Measurements from ENCODE around the gene FLACC1.
A peak's percentile ranks its signal among the peaks of the same experiment; 100 is the strongest.

The FLACC1 gene

DNA sequence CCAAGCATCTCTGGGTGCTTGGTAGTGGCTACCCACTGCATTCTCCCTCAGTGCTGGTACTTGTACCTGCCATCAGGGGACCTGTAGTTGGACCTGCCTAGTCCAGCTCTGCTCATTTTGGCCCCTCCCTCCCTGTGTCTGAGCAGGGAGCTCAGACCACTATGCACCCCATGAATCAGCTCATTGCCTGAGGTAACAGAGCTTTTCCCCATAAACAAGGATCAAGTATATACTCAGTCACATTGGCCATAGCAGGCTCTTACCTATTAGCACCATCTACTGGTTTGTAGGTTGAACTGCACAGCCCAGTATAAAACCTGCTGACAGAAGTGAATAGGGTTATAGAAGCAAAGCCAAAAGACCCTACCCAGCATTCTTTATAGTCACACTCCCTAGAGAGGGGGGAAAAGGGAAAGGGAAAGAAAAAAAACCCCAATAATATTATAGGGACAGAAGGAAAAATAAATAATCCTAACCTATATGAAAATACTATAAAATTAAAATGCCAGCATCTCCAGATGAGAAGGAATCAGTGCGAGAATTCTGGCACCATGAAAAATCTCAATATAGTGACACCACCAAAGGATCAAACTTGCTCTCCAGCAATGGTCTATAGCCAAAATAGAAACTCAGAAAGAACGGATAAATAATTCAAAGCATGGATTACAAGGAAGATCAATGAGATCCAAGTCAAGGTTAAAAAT, 6.9 kb upstream of the FLACC1 start:
- H3K4me3 ChIP-seq (ENCODE audit: low read length), result no peak overlapping the region
- no peak for DNase-seq (ENCODE audit: low read depth)
- TF ChIP-seq, protein P1, sequence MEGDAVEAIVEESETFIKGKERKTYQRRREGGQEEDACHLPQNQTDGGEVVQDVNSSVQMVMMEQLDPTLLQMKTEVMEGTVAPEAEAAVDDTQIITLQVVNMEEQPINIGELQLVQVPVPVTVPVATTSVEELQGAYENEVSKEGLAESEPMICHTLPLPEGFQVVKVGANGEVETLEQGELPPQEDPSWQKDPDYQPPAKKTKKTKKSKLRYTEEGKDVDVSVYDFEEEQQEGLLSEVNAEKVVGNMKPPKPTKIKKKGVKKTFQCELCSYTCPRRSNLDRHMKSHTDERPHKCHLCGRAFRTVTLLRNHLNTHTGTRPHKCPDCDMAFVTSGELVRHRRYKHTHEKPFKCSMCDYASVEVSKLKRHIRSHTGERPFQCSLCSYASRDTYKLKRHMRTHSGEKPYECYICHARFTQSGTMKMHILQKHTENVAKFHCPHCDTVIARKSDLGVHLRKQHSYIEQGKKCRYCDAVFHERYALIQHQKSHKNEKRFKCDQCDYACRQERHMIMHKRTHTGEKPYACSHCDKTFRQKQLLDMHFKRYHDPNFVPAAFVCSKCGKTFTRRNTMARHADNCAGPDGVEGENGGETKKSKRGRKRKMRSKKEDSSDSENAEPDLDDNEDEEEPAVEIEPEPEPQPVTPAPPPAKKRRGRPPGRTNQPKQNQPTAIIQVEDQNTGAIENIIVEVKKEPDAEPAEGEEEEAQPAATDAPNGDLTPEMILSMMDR (conservative IDR thresholded peaks at IDR 0.05; ENCODE audit: low read depth, low read length), result peak; percentile 85

DNA sequence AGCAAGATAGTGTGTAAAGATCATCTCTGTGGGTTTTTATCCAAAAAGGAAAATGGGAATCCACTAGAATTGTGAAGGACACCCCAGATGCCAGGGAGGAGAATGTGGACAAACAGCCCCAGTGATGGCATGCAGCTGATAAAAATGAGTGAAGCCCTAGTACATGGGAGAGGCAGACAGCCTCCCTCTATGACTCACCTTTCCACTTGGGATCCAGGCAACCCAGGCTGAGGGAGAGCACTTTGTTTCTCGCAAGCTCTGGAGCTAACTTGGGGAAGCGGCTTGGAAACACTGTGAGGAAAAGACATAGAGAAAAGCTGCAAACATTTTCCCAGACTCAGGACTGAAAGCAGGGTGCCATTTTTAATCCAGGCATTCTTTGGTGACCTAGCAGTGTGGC, 5.3 kb upstream of the FLACC1 start:
- DNase-seq (ENCODE audit: low read depth), result no peak

DNA sequence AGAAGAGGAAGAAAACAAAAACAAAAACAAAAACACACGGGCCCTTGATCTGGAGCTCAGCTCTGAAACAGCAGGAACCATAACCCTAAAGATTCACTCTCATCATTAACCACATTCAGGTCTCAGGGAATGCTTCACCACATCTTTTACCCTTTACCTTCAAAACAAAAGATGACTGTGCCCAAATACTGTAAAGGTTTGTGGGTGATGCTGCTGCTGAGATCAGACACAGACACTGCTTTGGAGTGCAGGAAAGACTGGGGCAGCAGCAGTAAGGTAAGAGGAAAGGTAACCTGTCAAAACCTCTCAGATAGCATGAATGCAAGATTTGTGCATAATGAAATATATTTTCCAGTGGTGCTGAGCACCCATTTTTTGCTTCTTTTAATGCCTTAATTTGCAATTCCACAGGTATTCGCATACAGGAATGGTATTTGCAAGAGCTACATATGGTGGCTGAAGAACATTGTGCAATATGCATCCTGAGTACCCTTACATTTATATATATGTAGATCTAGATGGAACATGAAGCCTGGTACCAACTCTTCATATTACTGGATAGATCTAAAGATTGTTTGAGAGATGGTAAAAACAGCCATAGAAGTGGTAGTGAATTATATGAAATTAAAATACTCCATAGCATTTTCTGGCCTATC, 4.1 kb upstream of the FLACC1 start:
- TF ChIP-seq, protein P1 (conservative IDR thresholded peaks at IDR 0.05; ENCODE audit: low read depth, low read length), result no peak

More for the DNA sequence above, 5.3 kb upstream of the FLACC1 start:
- TF ChIP-seq, protein P1 (conservative IDR thresholded peaks at IDR 0.05; ENCODE audit: low read depth, low read length), result no peak
- no peak overlapping the region for H3K4me3 ChIP-seq (ENCODE audit: low read length)

DNA sequence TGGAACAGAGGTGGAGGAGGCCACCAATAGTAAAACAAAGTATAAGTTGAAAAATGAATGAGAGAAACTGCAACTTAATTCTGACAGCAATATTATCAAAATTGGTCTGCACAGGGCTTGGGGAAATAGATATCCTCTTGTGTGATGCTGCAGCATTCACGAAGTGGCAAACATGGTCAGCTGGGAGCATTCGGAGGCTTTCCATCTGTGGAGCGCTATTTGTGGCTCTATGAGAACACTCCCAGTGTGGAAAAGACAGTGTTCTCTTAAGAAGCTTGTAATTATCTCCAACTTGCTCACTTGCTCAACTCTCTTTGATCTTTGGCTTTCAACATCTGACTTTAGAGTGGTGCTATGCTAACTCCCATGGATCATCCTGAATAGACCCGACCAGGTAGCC, 3.1 kb upstream of the FLACC1 start:
- H3K4me3 ChIP-seq (ENCODE audit: low read length), result no peak overlapping the region
- TF ChIP-seq, protein P1 (conservative IDR thresholded peaks at IDR 0.05; ENCODE audit: low read depth, low read length), result no peak
- no peak for DNase-seq (ENCODE audit: low read depth)

More for the DNA sequence above, 4.1 kb upstream of the FLACC1 start:
- no peak for DNase-seq (ENCODE audit: low read depth)
- no peak overlapping the region for H3K4me3 ChIP-seq (ENCODE audit: low read length)

DNA sequence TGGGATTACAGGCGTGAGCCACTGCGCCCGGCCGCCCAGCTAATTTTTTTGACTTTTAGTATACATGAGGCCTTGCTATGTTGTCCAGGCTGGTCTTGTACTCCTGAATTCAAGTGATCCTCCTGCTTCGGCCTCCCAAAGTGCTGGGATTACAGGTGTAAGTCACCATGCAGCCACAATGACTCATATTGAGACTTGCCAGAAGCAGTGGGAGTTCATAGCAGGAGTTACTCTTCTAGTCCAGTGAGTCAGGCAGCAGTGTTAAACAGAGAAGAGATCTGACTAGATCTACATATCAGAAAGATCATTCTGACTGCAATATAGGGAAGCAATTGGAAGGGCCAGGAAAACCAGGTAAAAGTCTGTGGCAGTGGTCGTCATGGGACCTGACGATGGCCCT, 1.5 kb upstream of the FLACC1 start:
- TF ChIP-seq, protein P1 (conservative IDR thresholded peaks at IDR 0.05; ENCODE audit: low read depth, low read length), result no peak
- no peak for DNase-seq (ENCODE audit: low read depth)
- no peak overlapping the region for H3K4me3 ChIP-seq (ENCODE audit: low read length)

DNA sequence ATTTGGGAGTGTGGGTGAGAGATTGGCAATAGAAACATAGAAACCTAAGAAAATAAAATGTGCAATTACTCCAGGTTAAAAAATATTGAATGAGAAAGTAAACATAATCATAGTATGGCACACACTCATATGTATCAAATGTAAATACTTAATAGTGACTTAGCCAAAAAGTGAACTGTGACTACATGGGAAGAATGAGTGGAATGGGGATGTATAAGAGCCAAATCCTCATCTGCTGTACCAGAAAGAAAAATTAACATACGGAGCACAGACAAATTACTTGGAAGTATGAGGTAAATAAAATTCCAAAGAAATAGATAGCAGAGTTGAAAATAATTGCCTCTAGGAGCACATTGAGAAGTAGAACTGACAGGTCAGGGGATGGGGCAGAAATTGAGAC, 4.0 kb downstream of the FLACC1 start:
- H3K4me3 ChIP-seq (ENCODE audit: low read length), result no peak overlapping the region
- TF ChIP-seq, protein P1 (conservative IDR thresholded peaks at IDR 0.05; ENCODE audit: low read depth, low read length), result no peak
- no peak for DNase-seq (ENCODE audit: low read depth)

DNA sequence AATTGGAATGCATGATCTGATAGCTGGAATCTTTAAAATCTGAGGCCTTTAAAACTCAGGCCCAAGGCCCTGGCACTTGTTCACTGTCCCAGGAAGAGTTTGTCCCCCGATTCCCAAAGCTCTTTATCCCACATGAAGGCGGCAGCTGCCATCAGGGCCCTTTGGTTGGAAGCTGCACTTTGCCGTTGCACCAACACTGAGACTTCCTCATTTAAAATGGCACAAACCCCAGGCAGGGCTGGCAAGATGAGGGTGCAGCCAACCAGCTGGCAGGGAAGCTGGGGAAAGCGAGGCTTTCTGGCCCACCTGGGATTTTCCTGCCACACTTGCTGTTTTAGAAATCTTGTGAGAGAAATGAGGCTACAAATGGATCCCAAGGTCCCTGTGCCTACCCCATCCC, 6.3 kb downstream of the FLACC1 start:
- no peak for DNase-seq (ENCODE audit: low read depth)
- TF ChIP-seq, protein P1 (conservative IDR thresholded peaks at IDR 0.05; ENCODE audit: low read depth, low read length), result no peak
- no peak overlapping the region for H3K4me3 ChIP-seq (ENCODE audit: low read length)
